ENCODE data around the gene CCL13.

GRCh38 chr17:34365340-34365739, 9.1 kb downstream of the CCL13 start:
- TF ChIP-seq MYC (IDR thresholded peaks at IDR 0.05; ENCODE audit: insufficient read depth, insufficient read length, insufficient replicate concordance, low read length, severe bottlenecking) (no peak), YY1 (IDR thresholded peaks at IDR 0.05; ENCODE audit: low read depth, low read length) (no peak), NFYA (IDR thresholded peaks at IDR 0.05; ENCODE audit: borderline replicate concordance, low read depth, low read length) (no peak), ZNF24 (IDR thresholded peaks at IDR 0.05) (no peak), LARP7 (IDR thresholded peaks at IDR 0.05) (no peak), EZH2 (IDR thresholded peaks at IDR 0.05; ENCODE audit: borderline replicate concordance, control insufficient read depth, low read depth, low read length) (no peak), EP300 (IDR thresholded peaks at IDR 0.05; ENCODE audit: borderline replicate concordance in 1 of 2, control insufficient read depth in 1 of 2, low read depth in 2 of 2, low read length in 2 of 2) (no peak), TCF12 (IDR thresholded peaks at IDR 0.05; ENCODE audit: low read depth, low read length) (no peak), JUND (IDR thresholded peaks at IDR 0.05; ENCODE audit: low read depth, low read length) (no peak), IRF4 (IDR thresholded peaks at IDR 0.05; ENCODE audit: low read depth, low read length) (no peak), BACH1 (IDR thresholded peaks at IDR 0.05; ENCODE audit: borderline replicate concordance) (no peak), EGR1 (IDR thresholded peaks at IDR 0.05; ENCODE audit: borderline replicate concordance in 1 of 2, low read depth in 2 of 2, low read length in 2 of 2) (no peak)

Measured in GM12878 (cell line).